ENCODE data around the gene LILRB1. TPM values are rescaled to one million over a fixed set of nuclear protein-coding genes. Genes with fewer than 3 reads are reported as not detected.

The LILRB1 gene
- total and polyA plus RNA-seq, 9 of the 15 experiments (the other 6 are each of a cell fraction or from before 2014, with no cell fraction given): not detected

DNA sequence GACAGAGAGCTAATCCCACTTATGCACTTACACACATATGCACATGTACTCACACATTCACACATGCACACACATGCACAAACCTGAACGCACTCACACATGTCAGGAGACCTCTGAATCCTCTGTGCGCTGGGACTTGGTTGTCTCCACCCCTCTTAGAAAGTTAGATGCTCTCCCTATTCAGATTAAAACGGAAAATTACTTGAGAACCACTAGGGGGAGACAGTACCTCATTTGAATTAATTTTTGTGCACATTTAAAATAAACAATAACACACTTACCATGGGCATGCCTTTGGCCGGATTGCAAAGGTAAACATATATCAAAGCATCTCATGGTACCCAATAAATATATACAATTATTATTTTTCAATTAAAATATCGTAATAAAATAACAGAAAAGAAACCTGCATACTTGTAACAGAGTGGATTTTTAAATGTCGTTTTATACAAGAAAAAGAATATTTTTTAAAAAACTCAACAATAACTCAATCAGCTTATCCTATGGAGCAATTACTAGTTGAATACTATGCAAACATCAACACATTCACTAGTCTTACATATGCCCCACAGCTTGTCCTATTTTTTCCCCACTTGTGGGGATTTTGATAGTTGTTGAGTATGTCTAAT lies 23.0 kb downstream of the LILRB1 start (continued):
- TF ChIP-seq ZNF133 (CRISPR knock-in tag; IDR thresholded peaks at IDR 0.05): no peak
- peak; percentile 59 to 76 (median 66); a peak in 4 of 6 replicates for TF ChIP-seq CTCF (IDR thresholded peaks at IDR 0.05 in 2 of 3, conservative IDR thresholded peaks at IDR 0.05 in 1 of 3; ENCODE audit: insufficient read depth in 2 of 3, low read depth in 1 of 3, low read length in 3 of 3)
- no peak for TF ChIP-seq SMARCA4 (IDR thresholded peaks at IDR 0.05)
- TF ChIP-seq ARHGAP35 (IDR thresholded peaks at IDR 0.05; ENCODE audit: partially characterized antibody): no peak
- TF ChIP-seq MAX (CRISPR knock-in tag; IDR thresholded peaks at IDR 0.05): no peak
- TF ChIP-seq ZNF778 (CRISPR knock-in tag; IDR thresholded peaks at IDR 0.05): no peak
- peak; percentile 32; the same call in 1 of the 2 replicates for TF ChIP-seq SMC3 (conservative IDR thresholded peaks at IDR 0.05; ENCODE audit: insufficient read depth, low read depth, low read length)
- TF ChIP-seq SMARCA5 (IDR thresholded peaks at IDR 0.05): no peak
- TF ChIP-seq ZNF830 (CRISPR knock-in tag; IDR thresholded peaks at IDR 0.05): no peak
- no peak for TF ChIP-seq ZKSCAN3 (CRISPR knock-in tag; IDR thresholded peaks at IDR 0.05)
- TF ChIP-seq, protein P1, sequence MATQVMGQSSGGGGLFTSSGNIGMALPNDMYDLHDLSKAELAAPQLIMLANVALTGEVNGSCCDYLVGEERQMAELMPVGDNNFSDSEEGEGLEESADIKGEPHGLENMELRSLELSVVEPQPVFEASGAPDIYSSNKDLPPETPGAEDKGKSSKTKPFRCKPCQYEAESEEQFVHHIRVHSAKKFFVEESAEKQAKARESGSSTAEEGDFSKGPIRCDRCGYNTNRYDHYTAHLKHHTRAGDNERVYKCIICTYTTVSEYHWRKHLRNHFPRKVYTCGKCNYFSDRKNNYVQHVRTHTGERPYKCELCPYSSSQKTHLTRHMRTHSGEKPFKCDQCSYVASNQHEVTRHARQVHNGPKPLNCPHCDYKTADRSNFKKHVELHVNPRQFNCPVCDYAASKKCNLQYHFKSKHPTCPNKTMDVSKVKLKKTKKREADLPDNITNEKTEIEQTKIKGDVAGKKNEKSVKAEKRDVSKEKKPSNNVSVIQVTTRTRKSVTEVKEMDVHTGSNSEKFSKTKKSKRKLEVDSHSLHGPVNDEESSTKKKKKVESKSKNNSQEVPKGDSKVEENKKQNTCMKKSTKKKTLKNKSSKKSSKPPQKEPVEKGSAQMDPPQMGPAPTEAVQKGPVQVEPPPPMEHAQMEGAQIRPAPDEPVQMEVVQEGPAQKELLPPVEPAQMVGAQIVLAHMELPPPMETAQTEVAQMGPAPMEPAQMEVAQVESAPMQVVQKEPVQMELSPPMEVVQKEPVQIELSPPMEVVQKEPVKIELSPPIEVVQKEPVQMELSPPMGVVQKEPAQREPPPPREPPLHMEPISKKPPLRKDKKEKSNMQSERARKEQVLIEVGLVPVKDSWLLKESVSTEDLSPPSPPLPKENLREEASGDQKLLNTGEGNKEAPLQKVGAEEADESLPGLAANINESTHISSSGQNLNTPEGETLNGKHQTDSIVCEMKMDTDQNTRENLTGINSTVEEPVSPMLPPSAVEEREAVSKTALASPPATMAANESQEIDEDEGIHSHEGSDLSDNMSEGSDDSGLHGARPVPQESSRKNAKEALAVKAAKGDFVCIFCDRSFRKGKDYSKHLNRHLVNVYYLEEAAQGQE (IDR thresholded peaks at IDR 0.05; ENCODE audit: borderline replicate concordance): peak; percentile 41; the same call in 1 of the 2 replicates
- TF ChIP-seq, protein P1 (CRISPR knock-in tag; IDR thresholded peaks at IDR 0.05; ENCODE audit: low read depth): no peak
- peak; percentile 47 to 69 for TF ChIP-seq RAD21 (CRISPR knock-in tag; conservative IDR thresholded peaks at IDR 0.05 in 1 of 2, IDR thresholded peaks at IDR 0.05 in 1 of 2)
- no peak for TF ChIP-seq CCNT2 (IDR thresholded peaks at IDR 0.05; ENCODE audit: borderline replicate concordance, extremely low read depth, insufficient read length, low read depth, low read length)
- TF ChIP-seq ZNF584 (CRISPR knock-in tag; IDR thresholded peaks at IDR 0.05; ENCODE audit: low read depth): no peak
